Lower leg skin (tissue), 4 donors: ENCODE measurements around the gene ABCA7. TPM values are rescaled to one million over a fixed set of nuclear protein-coding genes. Genes with fewer than 3 reads are reported as not detected.

Source experiments
- DNase-seq, 2 donors: peaks; one replicate each; pipeline ENCODE4 v3.0.0-alpha.2; 2019; ENCODE audit warnings: low spot score in 2 of 2
- H3K4me3 ChIP-seq: fragments of 200-600 bp; sonication (generic); 2 replicates; pipeline ENCODE4 v1.5.1; 2017; ENCODE audit warnings: mild to moderate bottlenecking, low read depth; ENCODE audit not compliant: poor library complexity, severe bottlenecking
- POLR2A ChIP-seq, 2 donors: fragments of 450-650 bp; IDR thresholded peaks; one replicate each; pipeline ENCODE4 v1.6.1; 2016 to 2017; ENCODE audit warnings: antibody characterized with exemption in 2 of 2, mild to moderate bottlenecking in 1 of 2, moderate library complexity in 1 of 2
- WGBS, 2 donors: methylation state at CpG; one replicate each; pipeline ENCODE4 v1.1.5; 2018; 5-methylcytosine and 5-hydroxymethylcytosine counted together
- intact Hi-C: fragments of 100-400 bp; cut with DNase I; formaldehyde crosslinking; loops from one replicate; pipeline ENCODE4 v1.15.0; 2023; ENCODE audit warnings: low total_unique reads
- total RNA-seq, 4 donors: library from RNA; depleted of rRNA; stranded (reverse); fragments of >200 nt; gene quantifications; one replicate each; pipeline ENCODE4 v1.1.0, GENCODE V29; 2016
- TF ChIP-seq, protein P1 (sequence below), 3 donors: fragments of 450-650 bp; IDR thresholded peaks; one replicate each; pipeline ENCODE4 v1.5.1; 2016; ENCODE audit warnings: antibody characterized with exemption in 3 of 3, mild to moderate bottlenecking in 3 of 3, moderate library complexity in 2 of 3

The ABCA7 gene
- total RNA-seq, 4 donors from 2014 or later: 30.3 to 39.8 (median 33.5) TPM

DNA sequence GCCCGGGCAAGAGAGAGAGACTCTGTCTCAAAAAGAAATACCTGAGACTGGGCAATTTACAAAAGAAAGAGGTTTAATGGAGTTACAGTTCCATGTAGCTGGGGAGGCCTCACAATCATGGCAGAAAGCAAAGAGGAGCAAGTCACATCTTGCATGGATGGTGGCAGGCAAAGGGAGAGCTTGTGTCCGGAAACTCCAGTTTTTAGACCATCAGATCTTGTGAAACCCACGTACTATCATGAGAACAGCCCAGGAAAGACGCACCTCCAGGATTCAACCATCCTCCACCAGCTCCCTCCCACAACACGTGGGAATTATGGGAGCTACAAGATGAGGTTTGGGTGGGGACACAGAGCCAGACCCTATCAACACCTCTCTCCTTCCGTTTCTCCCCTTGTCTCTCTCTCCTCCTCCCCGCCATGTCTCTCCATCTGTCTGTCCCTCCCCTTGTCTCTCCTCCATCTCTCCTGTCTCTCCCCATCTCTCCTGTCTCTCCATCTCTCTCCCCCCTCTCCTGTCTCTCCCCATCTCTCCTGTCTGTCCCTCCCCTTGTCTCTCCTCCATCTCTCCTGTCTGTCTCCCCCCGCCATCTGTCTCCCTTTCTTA is 45.2 kb downstream of the ABCA7 start:
- no peak overlapping the region for H3K4me3 ChIP-seq
- intact Hi-C loops: no loop called here
- WGBS, 2 donors: 57 to 62% methylated on average over 8 of the region's 8 CpGs
- DNase-seq: no peak
- TF ChIP-seq POLR2A (IDR thresholded peaks at IDR 0.05): no peak
- TF ChIP-seq, protein P1, sequence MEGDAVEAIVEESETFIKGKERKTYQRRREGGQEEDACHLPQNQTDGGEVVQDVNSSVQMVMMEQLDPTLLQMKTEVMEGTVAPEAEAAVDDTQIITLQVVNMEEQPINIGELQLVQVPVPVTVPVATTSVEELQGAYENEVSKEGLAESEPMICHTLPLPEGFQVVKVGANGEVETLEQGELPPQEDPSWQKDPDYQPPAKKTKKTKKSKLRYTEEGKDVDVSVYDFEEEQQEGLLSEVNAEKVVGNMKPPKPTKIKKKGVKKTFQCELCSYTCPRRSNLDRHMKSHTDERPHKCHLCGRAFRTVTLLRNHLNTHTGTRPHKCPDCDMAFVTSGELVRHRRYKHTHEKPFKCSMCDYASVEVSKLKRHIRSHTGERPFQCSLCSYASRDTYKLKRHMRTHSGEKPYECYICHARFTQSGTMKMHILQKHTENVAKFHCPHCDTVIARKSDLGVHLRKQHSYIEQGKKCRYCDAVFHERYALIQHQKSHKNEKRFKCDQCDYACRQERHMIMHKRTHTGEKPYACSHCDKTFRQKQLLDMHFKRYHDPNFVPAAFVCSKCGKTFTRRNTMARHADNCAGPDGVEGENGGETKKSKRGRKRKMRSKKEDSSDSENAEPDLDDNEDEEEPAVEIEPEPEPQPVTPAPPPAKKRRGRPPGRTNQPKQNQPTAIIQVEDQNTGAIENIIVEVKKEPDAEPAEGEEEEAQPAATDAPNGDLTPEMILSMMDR (IDR thresholded peaks at IDR 0.05): no peak

GRCh38 chr19:1085676-1086442 is 46.0 kb downstream of the ABCA7 start:
- TF ChIP-seq, protein P1 (IDR thresholded peaks at IDR 0.05): no peak
- TF ChIP-seq POLR2A (IDR thresholded peaks at IDR 0.05): no peak
- H3K4me3 ChIP-seq: no peak overlapping the region
- 70% methylated on average over 28 to 38 of the region's 38 CpGs for WGBS, 2 donors
- intact Hi-C loops: no loop called here
- no peak for DNase-seq

DNA sequence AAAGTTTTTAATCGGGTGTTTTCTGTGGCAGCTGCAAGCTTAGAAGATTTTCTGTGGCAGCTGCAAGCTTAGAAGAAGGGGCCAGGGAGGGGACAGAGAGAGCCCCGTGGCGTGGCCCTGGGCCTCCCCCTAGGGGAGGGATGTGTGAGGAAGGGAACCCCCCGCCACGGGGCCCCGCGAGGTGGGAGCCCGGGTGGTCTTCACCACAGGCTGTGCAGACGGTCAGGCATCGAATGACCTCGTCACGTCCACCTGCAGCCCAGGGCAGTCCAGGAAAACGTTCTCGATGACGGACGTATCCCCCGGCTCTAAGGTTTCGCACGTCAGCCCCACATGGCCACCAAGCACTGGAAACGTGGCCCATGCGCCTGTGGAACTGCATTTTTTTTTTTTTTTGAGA is 46.7 kb downstream of the ABCA7 start:
- intact Hi-C loops: no loop called here
- TF ChIP-seq, protein P1 (IDR thresholded peaks at IDR 0.05): no peak
- TF ChIP-seq POLR2A (IDR thresholded peaks at IDR 0.05): no peak
- DNase-seq: no peak
- WGBS, 2 donors: 79 to 83% methylated on average over 21 of the region's 21 CpGs
- H3K4me3 ChIP-seq: no peak overlapping the region

- DNase-seq: no peak
- TF ChIP-seq POLR2A (IDR thresholded peaks at IDR 0.05): no peak
- TF ChIP-seq, protein P1 (IDR thresholded peaks at IDR 0.05): no peak
- intact Hi-C loops: no loop called here
- no peak overlapping the region for H3K4me3 ChIP-seq
- WGBS, 2 donors: 62 to 66% methylated on average over 27 of the region's 27 CpGs
Observed at GRCh38 chr19:1087813-1088415, 48.0 kb downstream of the ABCA7 start.

GRCh38 chr19:1088416-1089010 is 48.6 kb downstream of the ABCA7 start:
- TF ChIP-seq, protein P1 (IDR thresholded peaks at IDR 0.05): no peak
- TF ChIP-seq POLR2A (IDR thresholded peaks at IDR 0.05): no peak
- WGBS, 2 donors: 78 to 85% methylated on average over 21 of the region's 27 CpGs
- H3K4me3 ChIP-seq: no peak overlapping the region
- intact Hi-C loops: no loop called here
- no peak for DNase-seq
